GM12892 (cell line): ENCODE results near the gene HCCS.

ENCODE experiments used
- POLR2A ChIP-seq: IDR thresholded peaks from 2 replicates; pipeline ENCODE4 v1.6.1; 2011; ENCODE audit warnings: low read depth, low read length, control low read depth
- POLR2AphosphoS5 ChIP-seq: IDR thresholded peaks from 2 replicates; pipeline ENCODE4 v1.6.1; 2011; ENCODE audit warnings: low read depth, low read length, control low read depth

DNA sequence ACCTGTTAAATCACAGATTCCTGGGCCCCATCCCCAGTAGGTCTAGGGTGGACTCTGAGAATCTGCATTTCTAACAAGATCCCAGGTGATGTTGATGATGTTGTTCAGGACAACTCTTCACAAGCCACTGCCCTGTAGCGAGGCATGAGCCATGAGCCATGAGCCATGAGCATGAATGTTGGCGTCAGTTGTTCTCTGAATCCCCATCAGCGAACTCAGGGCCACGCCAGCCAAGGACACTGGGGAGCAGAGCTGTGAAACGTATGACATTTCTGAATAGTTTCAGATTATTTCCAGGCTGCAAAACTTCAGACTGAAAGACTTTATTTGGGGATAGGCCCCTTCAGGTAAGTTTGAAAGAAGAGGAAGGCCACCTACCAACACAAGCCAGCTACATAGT is 46.9 kb upstream of the HCCS start:
- TF ChIP-seq POLR2A (no peak), POLR2AphosphoS5 (no peak)
